ENCODE data around the gene TNK2.
"Not testable (repeated sequence)": the region's sequence is repeated elsewhere in the genome, so short reads cannot be mapped to it uniquely, and the experiment has no call there.

The TNK2 gene

DNA sequence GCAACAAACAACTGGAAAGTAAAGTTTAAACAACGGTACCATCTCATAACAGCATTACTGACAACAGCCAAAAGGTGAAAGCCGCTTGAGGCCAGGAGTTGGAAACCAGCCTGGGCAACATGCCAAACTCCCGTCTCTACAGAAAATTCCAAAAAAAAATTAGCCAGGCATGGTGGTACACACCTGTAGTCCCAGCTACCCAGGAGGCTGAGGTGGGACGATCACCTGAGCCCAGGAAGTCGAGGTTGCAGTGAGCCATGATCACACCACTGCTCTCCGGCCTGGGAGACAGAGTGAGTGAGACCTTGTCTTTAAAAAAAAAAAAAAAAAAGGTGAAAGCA, 4.4 kb downstream of the TNK2 start:
- no peak for DNase-seq
- no peak overlapping the region for H3K4me3 ChIP-seq
- no peak overlapping the region for H3K27ac ChIP-seq
- no peaks in the 10 kb centered on the region for H3K36me3 ChIP-seq
- H3K4me1 ChIP-seq: peaks cover 0 to 37% (median 22%) of the 10 kb centered on the region in 4 donors
- H3K9me3 ChIP-seq: no peaks in the 10 kb centered on the region
- intact Hi-C loops (cut with DNase I; ENCODE audit: low total_unique reads): no loop called here
- TF ChIP-seq, protein P1, sequence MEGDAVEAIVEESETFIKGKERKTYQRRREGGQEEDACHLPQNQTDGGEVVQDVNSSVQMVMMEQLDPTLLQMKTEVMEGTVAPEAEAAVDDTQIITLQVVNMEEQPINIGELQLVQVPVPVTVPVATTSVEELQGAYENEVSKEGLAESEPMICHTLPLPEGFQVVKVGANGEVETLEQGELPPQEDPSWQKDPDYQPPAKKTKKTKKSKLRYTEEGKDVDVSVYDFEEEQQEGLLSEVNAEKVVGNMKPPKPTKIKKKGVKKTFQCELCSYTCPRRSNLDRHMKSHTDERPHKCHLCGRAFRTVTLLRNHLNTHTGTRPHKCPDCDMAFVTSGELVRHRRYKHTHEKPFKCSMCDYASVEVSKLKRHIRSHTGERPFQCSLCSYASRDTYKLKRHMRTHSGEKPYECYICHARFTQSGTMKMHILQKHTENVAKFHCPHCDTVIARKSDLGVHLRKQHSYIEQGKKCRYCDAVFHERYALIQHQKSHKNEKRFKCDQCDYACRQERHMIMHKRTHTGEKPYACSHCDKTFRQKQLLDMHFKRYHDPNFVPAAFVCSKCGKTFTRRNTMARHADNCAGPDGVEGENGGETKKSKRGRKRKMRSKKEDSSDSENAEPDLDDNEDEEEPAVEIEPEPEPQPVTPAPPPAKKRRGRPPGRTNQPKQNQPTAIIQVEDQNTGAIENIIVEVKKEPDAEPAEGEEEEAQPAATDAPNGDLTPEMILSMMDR (IDR thresholded peaks at IDR 0.05): no peak
- no peaks in the 10 kb centered on the region for H3K27me3 ChIP-seq

DNA sequence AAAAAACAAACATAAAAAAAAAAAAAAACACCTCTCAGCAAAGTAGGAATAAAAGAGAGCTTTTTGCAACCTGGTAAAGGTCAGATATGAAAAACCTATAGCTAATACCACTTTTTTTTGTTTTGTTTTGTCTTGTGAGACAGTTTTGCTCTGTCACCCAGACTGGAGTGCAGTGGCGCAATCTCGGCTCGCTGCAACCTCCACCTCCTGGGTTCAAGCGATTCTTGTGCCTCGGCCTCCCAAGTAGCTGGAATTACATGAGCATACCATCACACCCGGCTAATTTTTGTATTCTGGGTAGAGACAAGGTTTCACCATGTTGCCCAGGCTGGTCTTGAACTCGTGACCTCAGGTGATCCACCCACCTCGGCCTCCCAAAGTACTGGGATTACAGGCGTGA, 5.7 kb downstream of the TNK2 start:
- H3K9me3 ChIP-seq; H3K27me3 ChIP-seq; H3K4me3 ChIP-seq; DNase-seq; H3K36me3 ChIP-seq; intact Hi-C loops (cut with DNase I; ENCODE audit: low total_unique reads); H3K27ac ChIP-seq: not testable (repeated sequence)
- peaks cover 0 to 32% (median 10%) of the 10 kb centered on the region in 4 donors for H3K4me1 ChIP-seq

DNA sequence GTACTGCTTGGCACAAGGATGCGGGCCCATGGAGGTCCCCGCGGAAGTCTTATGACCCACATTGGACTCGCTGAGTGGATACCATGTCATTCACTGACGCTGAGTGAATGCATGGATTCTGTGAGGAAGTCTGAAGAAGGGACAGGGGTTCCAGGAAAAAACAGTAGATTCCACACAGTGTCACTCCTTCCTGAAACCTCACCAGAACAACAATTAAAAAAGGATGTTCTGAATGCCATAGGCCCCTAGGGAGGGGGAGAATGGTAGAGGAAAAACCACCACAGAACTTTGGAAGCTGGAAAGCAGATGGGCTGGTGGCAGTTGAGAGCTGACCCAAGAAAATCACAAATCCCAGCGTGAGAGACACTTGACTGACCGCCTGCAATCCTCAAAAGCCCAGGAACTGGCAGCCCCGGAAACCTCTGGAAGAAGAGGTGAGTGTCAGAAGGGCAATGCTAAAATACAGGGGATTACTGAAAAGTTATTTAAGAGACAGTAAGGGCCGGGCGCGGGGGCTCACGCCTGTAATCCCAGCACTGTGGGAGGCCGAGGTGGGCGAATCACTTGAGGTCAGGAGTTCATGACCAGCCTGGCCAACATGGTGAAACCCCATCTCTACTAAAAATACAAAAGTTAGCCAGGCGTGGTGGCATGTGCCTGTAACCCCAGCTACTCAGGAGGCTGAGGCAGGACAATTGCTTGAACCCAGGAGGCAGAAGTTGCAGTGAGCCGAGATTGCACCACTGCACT, 6.3 kb downstream of the TNK2 start:
- H3K27ac ChIP-seq; DNase-seq; H3K27me3 ChIP-seq; H3K4me3 ChIP-seq; H3K9me3 ChIP-seq; intact Hi-C loops (cut with DNase I; ENCODE audit: low total_unique reads); H3K36me3 ChIP-seq: not testable (repeated sequence)
- peaks cover 2 to 31% (median 9%) of the 10 kb centered on the region in 4 donors for H3K4me1 ChIP-seq

DNA sequence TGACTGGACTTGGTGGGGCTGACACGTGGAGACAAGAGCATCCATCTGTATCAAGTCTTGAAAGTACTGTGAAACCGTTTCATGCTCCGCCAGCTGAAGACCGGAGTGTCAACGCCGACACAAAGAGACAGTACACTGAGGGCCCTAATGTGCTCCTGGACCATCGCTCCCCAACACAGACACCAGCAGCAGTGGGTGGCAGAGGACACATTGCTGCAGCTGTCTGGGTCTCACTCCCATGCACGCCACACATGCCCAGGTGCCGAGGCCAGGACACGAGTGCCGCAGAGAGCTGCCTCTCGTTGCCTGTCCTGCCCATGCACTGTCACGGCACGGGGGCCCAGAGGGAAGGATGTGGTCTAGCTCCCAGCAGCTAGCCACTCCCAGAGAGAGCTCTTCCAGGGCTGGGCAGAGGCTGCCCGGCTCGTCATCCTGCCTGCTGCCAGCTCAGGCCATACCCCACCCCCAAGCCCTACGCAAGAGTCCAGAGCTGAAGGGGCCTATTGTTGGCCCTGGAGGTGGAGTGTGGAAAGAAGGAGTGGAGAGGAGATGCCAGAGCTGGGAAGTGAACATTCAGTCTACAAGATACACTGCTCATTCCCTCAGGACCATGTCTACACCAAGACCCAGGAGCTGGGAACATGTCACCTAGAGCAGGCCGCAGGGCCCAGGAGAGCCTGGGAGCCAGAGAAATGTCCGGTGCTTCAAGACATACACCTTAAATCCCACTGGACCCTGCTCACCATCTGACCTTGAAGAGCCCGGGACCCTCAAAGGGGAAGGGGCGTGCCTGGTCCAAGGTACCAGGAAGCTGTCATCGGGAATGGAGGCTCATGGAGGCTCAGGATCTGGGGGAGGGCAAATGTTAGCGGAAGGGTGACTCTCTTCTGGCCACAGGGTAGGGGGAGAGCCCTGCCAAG, 7.7 kb downstream of the TNK2 start:
- H3K36me3 ChIP-seq: no peaks in the 10 kb centered on the region
- H3K4me1 ChIP-seq: peaks cover 7 to 37% (median 14%) of the 10 kb centered on the region in 4 donors
- intact Hi-C loops (cut with DNase I; ENCODE audit: low total_unique reads): no loop called here
- no peak overlapping the region for H3K27ac ChIP-seq
- no peak overlapping the region for H3K4me3 ChIP-seq
- H3K27me3 ChIP-seq: no peaks in the 10 kb centered on the region
- peak in 1 of 2 donors; percentile 58 for DNase-seq
- H3K9me3 ChIP-seq: no peaks in the 10 kb centered on the region
- TF ChIP-seq, protein P1 (IDR thresholded peaks at IDR 0.05): no peak

DNA sequence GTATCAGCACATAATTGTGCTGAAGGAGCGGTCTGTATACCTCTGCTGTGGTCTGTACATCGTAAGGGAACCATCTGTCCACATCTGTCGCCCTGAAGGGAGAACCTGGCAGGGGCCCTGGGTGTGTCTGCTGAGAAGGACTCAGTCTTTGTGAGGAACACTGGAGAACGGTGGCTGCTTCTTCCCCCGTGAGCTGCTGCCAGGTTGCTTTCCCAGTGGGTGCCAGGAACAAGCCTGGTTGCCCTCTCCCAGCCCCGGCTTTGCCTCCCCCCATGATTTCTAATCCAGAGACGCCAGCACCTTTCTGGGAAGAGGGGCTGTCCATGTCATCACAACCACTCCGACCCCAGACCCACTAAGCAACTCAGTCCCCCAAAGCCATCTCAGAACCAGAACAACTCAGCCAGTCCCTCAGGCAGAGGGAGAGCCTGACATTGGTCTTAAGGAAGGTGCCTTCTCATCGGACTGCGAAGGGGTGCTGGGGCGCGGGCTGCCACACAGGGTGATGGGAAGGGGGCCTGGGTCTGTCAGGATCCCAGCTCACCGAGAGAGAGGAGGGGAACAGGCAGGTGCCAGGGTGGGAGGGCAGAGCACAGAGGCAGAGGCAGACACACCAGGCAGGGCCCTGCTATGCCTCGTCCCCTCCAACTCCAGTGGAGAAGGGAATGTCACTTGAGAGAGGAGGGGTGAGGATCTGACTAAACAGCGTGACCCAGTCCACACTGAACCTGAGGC, 8.5 kb downstream of the TNK2 start:
- Histone ChIP-seq H3K4me3 (no peak overlapping the region), H3K36me3 (no peaks in the 10 kb centered on the region), H3K4me1 (peaks cover 7 to 45% (median 18%) of the 10 kb centered on the region in 4 donors), H3K27ac (no peak overlapping the region), H3K9me3 (no peaks in the 10 kb centered on the region), H3K27me3 (no peaks in the 10 kb centered on the region)
- intact Hi-C loops (cut with DNase I; ENCODE audit: low total_unique reads): no loop called here
- TF ChIP-seq, protein P1 (IDR thresholded peaks at IDR 0.05): no peak
- DNase-seq: no peak

DNA sequence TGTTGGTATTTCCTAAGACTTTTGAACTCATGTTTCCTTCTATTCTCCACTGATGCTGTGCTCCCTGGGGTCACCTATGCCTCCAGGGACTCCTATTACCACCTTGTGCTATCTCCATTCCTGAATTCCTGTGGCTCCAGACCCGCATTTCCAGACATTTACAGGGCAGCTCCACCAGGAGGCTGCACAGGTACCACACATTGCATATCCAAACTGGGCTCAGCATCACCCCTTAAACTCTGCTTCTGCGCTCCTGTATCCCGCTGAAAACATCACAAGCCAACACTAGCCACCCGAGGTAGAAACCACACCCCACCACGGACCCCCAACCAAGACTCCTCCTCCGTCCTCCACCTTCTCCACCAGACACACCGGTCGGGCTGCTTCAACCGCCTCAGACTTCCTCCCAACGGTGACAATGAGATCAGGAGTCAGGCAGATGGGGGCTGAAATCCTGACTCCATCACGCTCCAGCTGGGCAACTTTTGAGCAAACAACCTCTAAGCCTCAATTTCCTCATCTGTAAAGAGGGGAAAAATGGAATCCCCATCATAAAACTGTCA, 10.4 kb downstream of the TNK2 start:
- Histone ChIP-seq H3K4me3 (no peak overlapping the region), H3K36me3 (no peaks in the 10 kb centered on the region), H3K27me3 (no peaks in the 10 kb centered on the region), H3K4me1 (peaks cover 7 to 65% (median 36%) of the 10 kb centered on the region in 4 donors), H3K27ac (peak overlapping the region in 1 of 2 donors; percentile 92), H3K9me3 (no peaks in the 10 kb centered on the region)
- DNase-seq: no peak
- intact Hi-C loops (cut with DNase I; ENCODE audit: low total_unique reads): no loop called here
- TF ChIP-seq, protein P1 (IDR thresholded peaks at IDR 0.05): no peak

Data from tibial artery (tissue), 4 donors.